Liver (tissue), 3 donors: ENCODE data around the gene ZNF630.

Experiments used
- EGR1 ChIP-seq, 2 donors: IDR thresholded peaks; 2 replicates each; pipeline ENCODE4 v1.6.1; 2016 to 2018; ENCODE audit warnings: antibody characterized with exemption in 2 of 2, low read depth in 2 of 2
- GABPA ChIP-seq, 2 donors: IDR thresholded peaks in 1 of 2; conservative IDR thresholded peaks in 1 of 2; 2 replicates each; pipeline ENCODE4 v1.6.1; 2016; ENCODE audit warnings: antibody characterized with exemption in 2 of 2, mild to moderate bottlenecking in 1 of 2, moderate library complexity in 1 of 2
- HNF4A ChIP-seq, 2 donors: conservative IDR thresholded peaks; 2 replicates each; pipeline ENCODE4 v1.6.1; 2016; ENCODE audit warnings: antibody characterized with exemption in 2 of 2, mild to moderate bottlenecking in 2 of 2
- RAD21 ChIP-seq, 2 donors: IDR thresholded peaks; 2 replicates each; pipeline ENCODE4 v1.6.1; 2016; ENCODE audit warnings: antibody characterized with exemption in 2 of 2, mild to moderate bottlenecking in 2 of 2
- SP1 ChIP-seq: IDR thresholded peaks from 2 replicates; pipeline ENCODE4 v1.6.1; 2018; ENCODE audit warnings: antibody characterized with exemption, mild to moderate bottlenecking
- TAF1 ChIP-seq: conservative IDR thresholded peaks from 2 replicates; pipeline ENCODE4 v1.6.1; 2016; ENCODE audit warnings: antibody characterized with exemption, mild to moderate bottlenecking
- YY1 ChIP-seq: IDR thresholded peaks from 2 replicates; pipeline ENCODE4 v1.6.1; 2016; ENCODE audit warnings: antibody characterized with exemption, mild to moderate bottlenecking
- TF ChIP-seq, protein P1 (sequence below): fragments of 150-350 bp; IDR thresholded peaks from 2 replicates; pipeline ENCODE4 v1.5.1; 2017; ENCODE audit warnings: improper control_type of control experiment, low read depth, low read length; ENCODE audit not compliant: missing input control
- TF ChIP-seq, protein P2 (sequence below): IDR thresholded peaks from 2 replicates; pipeline ENCODE4 v1.6.1; 2016; ENCODE audit warnings: antibody characterized with exemption
- TF ChIP-seq, protein P3 (sequence below): IDR thresholded peaks from 2 replicates; pipeline ENCODE4 v1.6.1; 2016; ENCODE audit warnings: antibody characterized with exemption, mild to moderate bottlenecking
- TF ChIP-seq, protein P4 (sequence below): IDR thresholded peaks from 2 replicates; pipeline ENCODE4 v1.6.1; 2016; ENCODE audit warnings: antibody characterized with exemption
- donor health status: healthy.
- donor health status: healthy.

DNA sequence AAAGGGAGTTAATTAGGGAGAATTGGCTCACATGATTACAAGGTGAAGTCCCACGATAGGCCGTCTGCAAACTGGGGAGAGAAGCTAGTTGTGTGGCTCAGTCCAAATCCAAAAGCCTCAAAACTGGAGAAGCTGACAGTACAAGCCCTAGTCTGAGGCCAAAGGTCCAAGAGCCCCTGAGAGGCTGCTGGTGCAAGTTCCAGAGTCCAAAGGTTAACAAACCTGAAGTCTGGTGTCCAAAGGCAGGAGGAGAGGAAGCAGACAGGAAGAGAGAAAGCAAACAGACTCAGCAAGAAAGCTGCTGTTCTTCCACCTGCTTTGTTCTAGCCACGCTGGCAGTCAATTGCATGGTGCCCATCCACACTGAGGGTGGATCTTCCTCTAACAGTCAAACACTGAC lies 30.0 kb upstream of the ZNF630 start:
- TF ChIP-seq, protein P1, sequence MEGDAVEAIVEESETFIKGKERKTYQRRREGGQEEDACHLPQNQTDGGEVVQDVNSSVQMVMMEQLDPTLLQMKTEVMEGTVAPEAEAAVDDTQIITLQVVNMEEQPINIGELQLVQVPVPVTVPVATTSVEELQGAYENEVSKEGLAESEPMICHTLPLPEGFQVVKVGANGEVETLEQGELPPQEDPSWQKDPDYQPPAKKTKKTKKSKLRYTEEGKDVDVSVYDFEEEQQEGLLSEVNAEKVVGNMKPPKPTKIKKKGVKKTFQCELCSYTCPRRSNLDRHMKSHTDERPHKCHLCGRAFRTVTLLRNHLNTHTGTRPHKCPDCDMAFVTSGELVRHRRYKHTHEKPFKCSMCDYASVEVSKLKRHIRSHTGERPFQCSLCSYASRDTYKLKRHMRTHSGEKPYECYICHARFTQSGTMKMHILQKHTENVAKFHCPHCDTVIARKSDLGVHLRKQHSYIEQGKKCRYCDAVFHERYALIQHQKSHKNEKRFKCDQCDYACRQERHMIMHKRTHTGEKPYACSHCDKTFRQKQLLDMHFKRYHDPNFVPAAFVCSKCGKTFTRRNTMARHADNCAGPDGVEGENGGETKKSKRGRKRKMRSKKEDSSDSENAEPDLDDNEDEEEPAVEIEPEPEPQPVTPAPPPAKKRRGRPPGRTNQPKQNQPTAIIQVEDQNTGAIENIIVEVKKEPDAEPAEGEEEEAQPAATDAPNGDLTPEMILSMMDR: no peak
- TF ChIP-seq TAF1 (no peak), EGR1 (IDR thresholded peaks at IDR 0.05; ENCODE audit: low read depth in 2 of 2) (no peak), RAD21 (IDR thresholded peaks at IDR 0.05) (no peak), GABPA (IDR thresholded peaks at IDR 0.05 in 1 of 2, conservative IDR thresholded peaks at IDR 0.05 in 1 of 2) (no peak), HNF4A (conservative IDR thresholded peaks at IDR 0.05) (peak; percentile 8 to 78), YY1 (no peak), SP1 (no peak)
- TF ChIP-seq, protein P2, sequence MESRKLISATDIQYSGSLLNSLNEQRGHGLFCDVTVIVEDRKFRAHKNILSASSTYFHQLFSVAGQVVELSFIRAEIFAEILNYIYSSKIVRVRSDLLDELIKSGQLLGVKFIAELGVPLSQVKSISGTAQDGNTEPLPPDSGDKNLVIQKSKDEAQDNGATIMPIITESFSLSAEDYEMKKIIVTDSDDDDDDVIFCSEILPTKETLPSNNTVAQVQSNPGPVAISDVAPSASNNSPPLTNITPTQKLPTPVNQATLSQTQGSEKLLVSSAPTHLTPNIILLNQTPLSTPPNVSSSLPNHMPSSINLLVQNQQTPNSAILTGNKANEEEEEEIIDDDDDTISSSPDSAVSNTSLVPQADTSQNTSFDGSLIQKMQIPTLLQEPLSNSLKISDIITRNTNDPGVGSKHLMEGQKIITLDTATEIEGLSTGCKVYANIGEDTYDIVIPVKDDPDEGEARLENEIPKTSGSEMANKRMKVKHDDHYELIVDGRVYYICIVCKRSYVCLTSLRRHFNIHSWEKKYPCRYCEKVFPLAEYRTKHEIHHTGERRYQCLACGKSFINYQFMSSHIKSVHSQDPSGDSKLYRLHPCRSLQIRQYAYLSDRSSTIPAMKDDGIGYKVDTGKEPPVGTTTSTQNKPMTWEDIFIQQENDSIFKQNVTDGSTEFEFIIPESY: no peak
- TF ChIP-seq, protein P3, sequence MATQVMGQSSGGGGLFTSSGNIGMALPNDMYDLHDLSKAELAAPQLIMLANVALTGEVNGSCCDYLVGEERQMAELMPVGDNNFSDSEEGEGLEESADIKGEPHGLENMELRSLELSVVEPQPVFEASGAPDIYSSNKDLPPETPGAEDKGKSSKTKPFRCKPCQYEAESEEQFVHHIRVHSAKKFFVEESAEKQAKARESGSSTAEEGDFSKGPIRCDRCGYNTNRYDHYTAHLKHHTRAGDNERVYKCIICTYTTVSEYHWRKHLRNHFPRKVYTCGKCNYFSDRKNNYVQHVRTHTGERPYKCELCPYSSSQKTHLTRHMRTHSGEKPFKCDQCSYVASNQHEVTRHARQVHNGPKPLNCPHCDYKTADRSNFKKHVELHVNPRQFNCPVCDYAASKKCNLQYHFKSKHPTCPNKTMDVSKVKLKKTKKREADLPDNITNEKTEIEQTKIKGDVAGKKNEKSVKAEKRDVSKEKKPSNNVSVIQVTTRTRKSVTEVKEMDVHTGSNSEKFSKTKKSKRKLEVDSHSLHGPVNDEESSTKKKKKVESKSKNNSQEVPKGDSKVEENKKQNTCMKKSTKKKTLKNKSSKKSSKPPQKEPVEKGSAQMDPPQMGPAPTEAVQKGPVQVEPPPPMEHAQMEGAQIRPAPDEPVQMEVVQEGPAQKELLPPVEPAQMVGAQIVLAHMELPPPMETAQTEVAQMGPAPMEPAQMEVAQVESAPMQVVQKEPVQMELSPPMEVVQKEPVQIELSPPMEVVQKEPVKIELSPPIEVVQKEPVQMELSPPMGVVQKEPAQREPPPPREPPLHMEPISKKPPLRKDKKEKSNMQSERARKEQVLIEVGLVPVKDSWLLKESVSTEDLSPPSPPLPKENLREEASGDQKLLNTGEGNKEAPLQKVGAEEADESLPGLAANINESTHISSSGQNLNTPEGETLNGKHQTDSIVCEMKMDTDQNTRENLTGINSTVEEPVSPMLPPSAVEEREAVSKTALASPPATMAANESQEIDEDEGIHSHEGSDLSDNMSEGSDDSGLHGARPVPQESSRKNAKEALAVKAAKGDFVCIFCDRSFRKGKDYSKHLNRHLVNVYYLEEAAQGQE: no peak
- TF ChIP-seq, protein P4, sequence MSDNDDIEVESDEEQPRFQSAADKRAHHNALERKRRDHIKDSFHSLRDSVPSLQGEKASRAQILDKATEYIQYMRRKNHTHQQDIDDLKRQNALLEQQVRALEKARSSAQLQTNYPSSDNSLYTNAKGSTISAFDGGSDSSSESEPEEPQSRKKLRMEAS: no peak
